GM13976 (cell line): ENCODE results near the gene RAP1B.

ENCODE experiments used
- DNase-seq: peaks from one replicate; pipeline ENCODE4 v3.0.0; 2012; ENCODE audit warnings: low spot score
- in situ Hi-C: fragments of 300-500 bp; cut with MboI; formaldehyde crosslinking; loops from one replicate; pipeline ENCODE4 v1.12.0; 2022; ENCODE audit warnings: low sequenced_read_pairs, mixed read lengths, inconsistent platforms; ENCODE audit not compliant: unreplicated experiment
- TF ChIP-seq, protein P1 (sequence below): IDR thresholded peaks from 2 replicates; pipeline ENCODE4 v1.5.1; 2012; ENCODE audit warnings: borderline replicate concordance, mild to moderate bottlenecking; ENCODE audit not compliant: insufficient read depth; ENCODE audit errors: extremely low read depth, missing control alignments, control extremely low read depth

Gene RAP1B

GRCh38 chr12:68621472-68622081 lies 10.9 kb downstream of the RAP1B start:
- in situ Hi-C loops, result no loop called here
- no peak for DNase-seq
- TF ChIP-seq, protein P1, sequence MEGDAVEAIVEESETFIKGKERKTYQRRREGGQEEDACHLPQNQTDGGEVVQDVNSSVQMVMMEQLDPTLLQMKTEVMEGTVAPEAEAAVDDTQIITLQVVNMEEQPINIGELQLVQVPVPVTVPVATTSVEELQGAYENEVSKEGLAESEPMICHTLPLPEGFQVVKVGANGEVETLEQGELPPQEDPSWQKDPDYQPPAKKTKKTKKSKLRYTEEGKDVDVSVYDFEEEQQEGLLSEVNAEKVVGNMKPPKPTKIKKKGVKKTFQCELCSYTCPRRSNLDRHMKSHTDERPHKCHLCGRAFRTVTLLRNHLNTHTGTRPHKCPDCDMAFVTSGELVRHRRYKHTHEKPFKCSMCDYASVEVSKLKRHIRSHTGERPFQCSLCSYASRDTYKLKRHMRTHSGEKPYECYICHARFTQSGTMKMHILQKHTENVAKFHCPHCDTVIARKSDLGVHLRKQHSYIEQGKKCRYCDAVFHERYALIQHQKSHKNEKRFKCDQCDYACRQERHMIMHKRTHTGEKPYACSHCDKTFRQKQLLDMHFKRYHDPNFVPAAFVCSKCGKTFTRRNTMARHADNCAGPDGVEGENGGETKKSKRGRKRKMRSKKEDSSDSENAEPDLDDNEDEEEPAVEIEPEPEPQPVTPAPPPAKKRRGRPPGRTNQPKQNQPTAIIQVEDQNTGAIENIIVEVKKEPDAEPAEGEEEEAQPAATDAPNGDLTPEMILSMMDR, result no peak

- in situ Hi-C loops, result no loop called here
- TF ChIP-seq, protein P1, result no peak
- DNase-seq, result no peak
Observed at GRCh38 chr12:68622250-68622649, 11.6 kb downstream of the RAP1B start.

- in situ Hi-C loops, result no loop called here
- no peak for DNase-seq
- TF ChIP-seq, protein P1, result no peak
Observed at GRCh38 chr12:68623059-68623458, 12.4 kb downstream of the RAP1B start.

DNA sequence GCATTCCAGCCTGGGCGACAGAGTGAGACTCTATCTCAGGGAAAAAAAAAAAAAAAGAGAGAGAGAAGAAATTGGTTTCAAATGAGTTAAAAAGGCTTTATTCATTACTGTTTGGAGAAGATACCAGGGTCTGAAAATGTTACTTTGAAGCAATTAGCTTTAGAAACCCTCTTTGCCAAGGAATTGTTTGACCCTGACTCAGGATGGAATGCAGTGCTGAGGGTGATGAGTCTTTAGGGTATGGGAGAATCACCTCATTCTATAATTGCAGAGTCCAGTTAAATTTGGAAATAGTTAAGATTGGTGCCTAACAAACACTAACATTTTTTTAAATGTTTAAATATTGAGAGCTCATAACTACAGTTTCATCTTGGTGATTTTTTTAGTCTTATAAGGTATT lies 13.3 kb downstream of the RAP1B start:
- in situ Hi-C loops, result no loop called here
- DNase-seq, result no peak
- TF ChIP-seq, protein P1, result no peak

GRCh38 chr12:68624933-68625332 lies 14.2 kb downstream of the RAP1B start:
- DNase-seq, result no peak
- in situ Hi-C loops, result no loop called here
- TF ChIP-seq, protein P1, result no peak

DNA sequence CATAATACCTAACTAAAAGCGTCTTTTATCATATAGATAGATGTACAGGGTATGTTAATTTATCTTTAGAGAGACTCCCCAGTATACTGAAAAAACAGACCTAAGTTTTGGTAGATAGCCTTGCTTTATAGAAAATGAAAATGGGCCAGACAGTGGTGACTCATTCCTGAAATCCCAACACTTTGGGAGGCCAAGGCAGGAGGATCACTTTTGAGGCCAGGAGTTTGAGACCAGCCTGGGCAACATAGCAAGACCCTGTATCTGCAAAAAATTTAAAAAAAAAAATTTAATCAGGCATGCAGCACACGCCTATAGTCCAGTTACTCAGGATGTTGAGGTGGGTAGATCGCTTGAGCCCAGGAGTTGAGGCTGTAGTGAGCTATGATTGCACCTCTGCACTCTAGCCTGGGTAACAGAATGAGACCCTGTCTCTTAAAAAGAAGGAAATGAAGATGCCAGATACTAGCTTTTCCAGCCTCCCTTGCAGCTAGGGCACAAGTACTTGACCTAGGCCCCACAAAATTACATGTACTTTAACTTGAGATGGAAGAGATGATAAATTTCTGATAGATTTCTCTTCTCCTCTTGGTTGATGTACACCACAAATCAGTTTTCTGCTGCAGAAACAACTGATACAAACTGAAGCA lies 17.1 kb downstream of the RAP1B start:
- TF ChIP-seq, protein P1, result no peak
- in situ Hi-C loops, result no loop called here
- DNase-seq, result no peak
